Fibroblast of lung (primary cell): ENCODE measurements around the gene CAPSL. TPM values are rescaled to one million over a fixed set of nuclear protein-coding genes. Genes with fewer than 3 reads are reported as not detected.

ENCODE experiments used
- DNase-seq, 2 donors: peaks; one replicate each; pipeline versions ENCODE4 v3.0.0 to v3.0.0-alpha.2; 2010; ENCODE audit warnings: low read depth in 2 of 2
- H2AFZ ChIP-seq: 2 replicates; pipeline ENCODE4 v1.5.1; 2012; ENCODE audit warnings: low read length, control low read depth, inconsistent platforms
- H3K27ac ChIP-seq: 2 replicates; pipeline ENCODE4 v1.5.1; 2011; ENCODE audit warnings: low read length, control low read depth; ENCODE audit not compliant: insufficient read depth
- H3K27me3 ChIP-seq: 2 replicates; pipeline ENCODE4 v1.5.1; 2011; ENCODE audit warnings: mild to moderate bottlenecking, low read length; ENCODE audit not compliant: control insufficient read depth, insufficient read depth
- H3K36me3 ChIP-seq: 2 replicates; pipeline ENCODE4 v1.5.1; 2011; ENCODE audit warnings: low read length; ENCODE audit not compliant: control insufficient read depth, insufficient read depth
- H3K4me1 ChIP-seq: 2 replicates; pipeline ENCODE4 v1.5.1; 2011; ENCODE audit warnings: low read length; ENCODE audit not compliant: control insufficient read depth, insufficient read depth; ENCODE audit errors: extremely low read depth
- H3K4me2 ChIP-seq: 2 replicates; pipeline ENCODE4 v1.5.1; 2011; ENCODE audit warnings: low read length, control low read depth; ENCODE audit not compliant: insufficient read depth; ENCODE audit errors: extremely low read depth
- H3K4me3 ChIP-seq, 4 experiments: fragments of 200-600 bp in 1 of 4; sonication (generic) in 1 of 4; replicated peaks in 1 of 4; 2 replicates each; pipeline ENCODE4 v1.5.1; 2011 to 2016; ENCODE audit warnings: low read length in 4 of 4, low read depth in 3 of 4, mild to moderate bottlenecking in 3 of 4, control low read depth in 2 of 4, inconsistent platforms in 1 of 4, mixed read lengths in 1 of 4; ENCODE audit not compliant: insufficient read depth in 1 of 4; ENCODE audit errors: control extremely low read depth in 1 of 4
- H3K79me2 ChIP-seq: 2 replicates; pipeline ENCODE4 v1.5.1; 2012; ENCODE audit warnings: mild to moderate bottlenecking, low read length, inconsistent platforms; ENCODE audit not compliant: control insufficient read depth, insufficient read depth
- H3K9ac ChIP-seq: 2 replicates; pipeline ENCODE4 v1.5.1; 2011; ENCODE audit warnings: mild to moderate bottlenecking, low read length, control low read depth; ENCODE audit not compliant: insufficient read depth
- H3K9me3 ChIP-seq: 2 replicates; pipeline ENCODE4 v1.5.1; 2012; ENCODE audit warnings: low read depth, low read length; ENCODE audit not compliant: control insufficient read depth, insufficient read depth
- H4K20me1 ChIP-seq: 2 replicates; pipeline ENCODE4 v1.5.1; 2011; ENCODE audit warnings: low read length; ENCODE audit not compliant: control insufficient read depth, insufficient read depth; ENCODE audit errors: extremely low read depth
- CTCF ChIP-seq, 2 donors: IDR thresholded peaks in 1 of 2; conservative IDR thresholded peaks in 1 of 2; 1 replicate in 1 of 2; 2 replicates in 1 of 2; pipeline ENCODE4 v1.5.1; 2011 to 2012; ENCODE audit warnings: low read length in 2 of 2, control low read depth in 1 of 2, inconsistent platforms in 1 of 2, low read depth in 1 of 2, mild to moderate bottlenecking in 1 of 2
- EZH2 ChIP-seq: IDR thresholded peaks from 2 replicates; pipeline ENCODE4 v1.5.1; 2012; ENCODE audit warnings: low read length, control low read depth, mild to moderate bottlenecking; ENCODE audit errors: missing control alignments
- polyA plus RNA-seq, 2 donors: library from polyadenylated mRNA; depleted of rRNA in 1 of 2; stranded (reverse) in 1 of 2; unstranded in 1 of 2; fragments of >200 nt; gene quantifications; 2 replicates each; pipeline ENCODE4 v1.2.1, GENCODE V29; 2011 to 2012; ENCODE audit warnings: missing spikeins in 1 of 2
- total RNA-seq: library from RNA; depleted of rRNA; stranded (reverse); fragments of >200 nt; gene quantifications from 2 replicates; pipeline ENCODE4 v1.2.1, GENCODE V29; 2014

Gene CAPSL
- total and polyA plus RNA-seq, 2 donors (not counting 1 experiment from before 2014, with no cell fraction given): 0.33 to 0.96 TPM

- Histone ChIP-seq H3K9ac (no peak overlapping the region), H2AFZ (no peak overlapping the region), H4K20me1 (no peaks in the 10 kb centered on the region), H3K27me3 (no peaks in the 10 kb centered on the region), H3K27ac (no peak overlapping the region), H3K4me2 (no peak overlapping the region), H3K4me3 (no peak overlapping the region), H3K36me3 (no peaks in the 10 kb centered on the region), H3K4me1 (no peaks in the 10 kb centered on the region), H3K9me3 (no peaks in the 10 kb centered on the region), H3K79me2 (no peaks in the 10 kb centered on the region)
- DNase-seq: no peak
- TF ChIP-seq EZH2: no peak
- no peak for TF ChIP-seq CTCF (conservative IDR thresholded peaks at IDR 0.05 in 1 of 2, IDR thresholded peaks at IDR 0.05 in 1 of 2; ENCODE audit: low read depth in 1 of 2, low read length in 2 of 2)
Measured at GRCh38 chr5:35974570-35974969, 36.1 kb upstream of the CAPSL start.

- no peak overlapping the region for H3K4me3 ChIP-seq
- H3K36me3 ChIP-seq: no peaks in the 10 kb centered on the region
- H3K9me3 ChIP-seq: no peaks in the 10 kb centered on the region
- no peak overlapping the region for H3K27ac ChIP-seq
- no peaks in the 10 kb centered on the region for H4K20me1 ChIP-seq
- no peak for DNase-seq
- no peak overlapping the region for H2AFZ ChIP-seq
- no peak overlapping the region for H3K9ac ChIP-seq
- no peaks in the 10 kb centered on the region for H3K79me2 ChIP-seq
- no peaks in the 10 kb centered on the region for H3K4me1 ChIP-seq
- TF ChIP-seq EZH2: no peak
- TF ChIP-seq CTCF (conservative IDR thresholded peaks at IDR 0.05 in 1 of 2, IDR thresholded peaks at IDR 0.05 in 1 of 2; ENCODE audit: low read depth in 1 of 2, low read length in 2 of 2): no peak
- no peaks in the 10 kb centered on the region for H3K27me3 ChIP-seq
- no peak overlapping the region for H3K4me2 ChIP-seq
Measured at GRCh38 chr5:35971878-35972210, 33.4 kb upstream of the CAPSL start.

- Histone ChIP-seq H3K4me3 (no peak overlapping the region), H2AFZ (no peak overlapping the region), H3K27me3 (no peaks in the 10 kb centered on the region), H3K9me3 (no peaks in the 10 kb centered on the region), H3K79me2 (no peaks in the 10 kb centered on the region), H3K4me1 (no peaks in the 10 kb centered on the region), H4K20me1 (no peaks in the 10 kb centered on the region), H3K4me2 (no peak overlapping the region), H3K36me3 (no peaks in the 10 kb centered on the region), H3K27ac (no peak overlapping the region), H3K9ac (no peak overlapping the region)
- DNase-seq: peak in 1 of 2 donors; percentile 1
- TF ChIP-seq EZH2 (no peak), CTCF (conservative IDR thresholded peaks at IDR 0.05 in 1 of 2, IDR thresholded peaks at IDR 0.05 in 1 of 2; ENCODE audit: low read depth in 1 of 2, low read length in 2 of 2) (no peak)
Measured at GRCh38 chr5:35971186-35971877, 32.9 kb upstream of the CAPSL start.
